IPS-18c (cell line): ENCODE data around the gene MAGI1.

Source experiments
- H3K4me3 ChIP-seq: 2 replicates; pipeline ENCODE4 v1.7.0; 2013; ENCODE audit warnings: low read depth, mild to moderate bottlenecking, low read length, moderate library complexity; ENCODE audit not compliant: insufficient read depth
- H3K9me3 ChIP-seq: one replicate; pipeline ENCODE4 v1.6.1; 2013; ENCODE audit warnings: mild to moderate bottlenecking, low read length, moderate library complexity; ENCODE audit not compliant: control insufficient read depth, insufficient read depth

MAGI1 gene

DNA sequence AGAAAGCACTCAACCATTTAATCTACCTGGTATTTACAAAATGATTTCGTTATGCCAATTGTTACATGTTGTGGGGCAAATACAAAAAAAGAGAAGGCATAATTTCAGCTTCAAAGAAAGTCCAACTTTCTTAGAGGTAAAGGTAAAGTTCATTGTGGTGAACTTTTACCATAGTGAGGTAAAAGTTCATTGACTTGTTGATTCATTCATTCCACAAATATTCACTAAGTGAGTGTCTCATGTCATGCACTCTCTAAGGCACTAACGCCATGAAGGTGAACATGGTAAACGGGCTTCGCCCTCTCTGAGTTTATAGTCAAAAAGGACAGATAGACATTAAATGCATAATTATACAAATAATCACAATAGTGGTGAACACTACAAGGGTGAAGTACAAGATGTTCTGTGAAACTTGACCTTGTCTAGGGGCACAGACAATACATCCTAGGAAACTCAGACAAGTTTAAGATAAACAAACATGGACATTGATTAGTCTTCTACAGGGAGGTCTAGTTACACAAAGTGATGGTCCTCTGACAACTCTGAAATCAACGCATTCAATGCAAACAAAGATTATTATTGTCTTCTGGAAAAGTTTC lies 378.6 kb downstream of the MAGI1 start:
- Histone ChIP-seq H3K9me3 (no peaks in the 10 kb centered on the region), H3K4me3 (no peak overlapping the region)

DNA sequence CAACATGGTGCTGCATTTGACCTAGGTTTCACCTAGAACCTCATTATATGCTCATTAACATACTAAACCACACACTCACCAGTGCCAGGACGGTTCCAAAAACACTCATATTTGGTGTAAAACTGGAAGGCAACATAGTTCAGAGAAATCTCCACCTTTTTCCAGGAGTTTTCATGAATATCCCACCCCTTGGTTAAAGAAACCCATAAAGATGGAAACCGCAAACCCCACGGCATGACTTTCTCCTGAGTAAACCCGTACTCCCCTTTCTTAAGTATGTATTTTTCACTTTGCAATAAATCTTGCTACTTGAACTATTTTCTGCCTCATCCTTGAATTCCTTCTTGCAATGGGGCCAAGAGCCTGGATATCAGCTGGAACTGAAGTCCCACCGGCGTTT lies 379.3 kb downstream of the MAGI1 start:
- H3K9me3 ChIP-seq: no peaks in the 10 kb centered on the region
- no peak overlapping the region for H3K4me3 ChIP-seq

DNA sequence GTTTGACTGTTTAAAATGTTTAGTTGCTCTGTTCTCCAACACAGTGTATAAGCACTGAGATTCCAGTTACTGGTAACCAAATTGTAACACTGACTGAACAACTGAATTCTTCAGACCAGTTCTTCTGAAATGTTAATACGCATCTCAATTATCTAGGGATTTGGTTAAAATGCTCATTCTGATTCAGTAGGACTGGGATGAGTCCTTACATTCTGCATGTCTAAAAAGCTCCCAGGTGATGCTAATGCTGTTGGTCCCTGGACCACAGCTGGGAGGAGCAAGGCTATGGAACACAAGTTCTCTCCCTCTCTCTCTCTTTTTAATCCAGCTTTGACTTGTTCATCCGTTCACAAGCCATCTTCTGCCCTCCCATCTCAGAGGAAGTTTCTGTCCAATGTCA lies 380.3 kb downstream of the MAGI1 start:
- Histone ChIP-seq H3K9me3 (no peaks in the 10 kb centered on the region), H3K4me3 (no peak overlapping the region)

DNA sequence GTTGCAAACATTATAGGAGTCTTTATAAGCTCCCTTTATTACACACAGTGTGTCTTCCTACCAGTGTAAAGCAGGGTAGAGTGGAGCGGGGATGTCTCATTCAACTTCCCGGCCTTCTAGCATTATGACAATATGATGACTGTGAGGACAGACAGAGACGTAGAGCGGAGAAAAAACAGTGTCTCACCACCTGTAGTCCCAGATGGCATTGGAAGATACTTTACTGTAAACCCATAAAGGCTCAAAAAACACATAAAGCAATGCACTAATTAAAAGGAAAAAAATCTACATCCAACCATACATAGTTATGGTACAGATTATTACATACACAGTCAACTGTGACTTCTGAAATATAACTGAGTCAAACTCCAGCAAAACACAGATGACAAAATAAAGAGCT lies 383.7 kb downstream of the MAGI1 start:
- H3K4me3 ChIP-seq: no peak overlapping the region
- H3K9me3 ChIP-seq: no peaks in the 10 kb centered on the region

DNA sequence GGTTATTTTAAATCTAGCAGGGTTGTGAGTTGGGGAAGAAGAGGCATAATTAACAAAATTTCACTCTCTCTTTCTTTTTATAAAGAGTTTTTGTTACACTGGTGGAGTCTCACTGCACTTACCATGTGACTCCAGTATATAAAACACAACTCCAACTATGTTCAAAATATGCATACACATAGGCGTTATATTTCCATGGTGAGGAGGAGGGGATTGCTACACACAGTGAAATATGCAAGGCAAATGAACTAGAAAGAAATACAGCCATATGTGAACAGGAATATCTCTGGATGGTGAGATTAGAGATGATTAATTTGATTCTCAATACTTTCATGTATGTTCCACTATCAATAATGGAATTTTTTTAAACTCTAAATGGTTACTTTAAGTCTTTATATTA lies 385.0 kb downstream of the MAGI1 start:
- no peak overlapping the region for H3K4me3 ChIP-seq
- no peaks in the 10 kb centered on the region for H3K9me3 ChIP-seq

DNA sequence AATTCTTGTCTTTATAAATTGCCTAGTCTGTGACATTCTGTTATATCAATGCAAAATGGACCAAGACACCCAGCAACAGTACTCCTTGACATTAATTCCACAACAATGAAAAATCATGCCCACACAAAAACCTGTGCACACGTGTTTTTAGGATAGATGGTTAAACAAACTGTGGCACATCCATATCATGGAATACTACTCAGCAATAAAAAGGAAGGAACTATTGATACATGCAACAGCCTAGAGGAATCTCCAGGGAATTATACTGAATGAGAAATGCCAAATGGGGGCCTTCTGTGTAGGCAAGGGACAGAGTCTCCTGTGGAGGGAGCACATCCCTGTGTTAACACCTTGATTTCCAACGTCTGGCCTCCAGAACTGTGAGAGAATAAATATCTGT lies 388.5 kb downstream of the MAGI1 start:
- no peak overlapping the region for H3K4me3 ChIP-seq
- no peaks in the 10 kb centered on the region for H3K9me3 ChIP-seq

DNA sequence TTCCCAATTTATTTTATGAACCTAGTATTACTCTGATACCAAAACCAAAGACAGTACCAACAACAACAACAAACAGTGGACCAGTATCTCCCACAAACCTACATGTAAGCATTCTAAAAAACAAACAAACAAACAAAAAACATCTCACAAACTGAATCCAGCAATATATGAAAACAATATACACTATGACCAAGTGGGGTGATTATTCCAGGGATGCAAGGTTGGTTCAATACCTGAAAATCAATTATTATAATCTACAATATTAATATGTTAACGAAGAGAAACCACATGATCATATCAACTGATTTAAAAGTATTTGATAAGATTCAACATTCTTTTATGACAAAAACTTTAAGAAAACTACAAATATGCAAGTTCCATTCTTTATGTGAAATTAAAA lies 391.3 kb downstream of the MAGI1 start:
- H3K4me3 ChIP-seq: no peak overlapping the region
- no peaks in the 10 kb centered on the region for H3K9me3 ChIP-seq

DNA sequence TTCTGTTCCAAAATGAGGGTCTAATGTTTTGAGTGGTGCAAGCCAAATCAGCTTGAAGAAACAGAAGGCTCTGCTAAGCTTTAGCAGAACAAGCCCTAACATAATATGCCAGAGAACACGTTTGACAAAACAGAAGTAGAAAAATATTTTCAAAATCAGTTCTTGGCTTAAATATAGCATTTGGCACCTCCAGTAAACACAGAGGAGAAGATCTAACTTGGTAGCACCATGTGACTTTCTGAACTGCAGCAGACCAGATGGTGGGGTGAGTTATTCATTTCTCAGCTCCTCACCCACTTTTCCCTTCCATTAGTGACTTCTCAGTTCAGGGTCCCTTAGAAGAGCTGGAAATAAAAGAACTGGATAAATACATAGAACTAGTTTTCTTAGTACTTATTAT lies 395.8 kb downstream of the MAGI1 start:
- no peak overlapping the region for H3K4me3 ChIP-seq
- H3K9me3 ChIP-seq: no peaks in the 10 kb centered on the region

DNA sequence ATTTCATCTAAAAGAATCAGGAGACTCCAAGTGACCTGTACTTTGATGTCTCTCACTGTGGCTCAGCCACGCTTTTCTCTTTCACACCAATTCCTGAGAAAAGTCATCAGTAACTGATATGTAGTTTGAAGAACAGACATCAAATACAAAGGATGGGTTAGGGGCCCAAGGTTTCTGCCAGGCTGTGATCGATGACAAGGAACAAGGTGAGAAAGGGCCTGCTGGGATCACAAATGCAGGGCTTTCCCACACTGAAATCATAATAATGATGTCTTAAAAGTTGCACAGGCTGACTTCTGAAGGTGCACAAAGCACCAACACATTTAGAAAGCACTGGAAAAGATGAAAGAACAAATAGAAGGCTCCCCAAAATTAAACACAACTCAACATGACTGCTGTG lies 396.9 kb downstream of the MAGI1 start:
- H3K4me3 ChIP-seq: no peak overlapping the region
- H3K9me3 ChIP-seq: no peaks in the 10 kb centered on the region

DNA sequence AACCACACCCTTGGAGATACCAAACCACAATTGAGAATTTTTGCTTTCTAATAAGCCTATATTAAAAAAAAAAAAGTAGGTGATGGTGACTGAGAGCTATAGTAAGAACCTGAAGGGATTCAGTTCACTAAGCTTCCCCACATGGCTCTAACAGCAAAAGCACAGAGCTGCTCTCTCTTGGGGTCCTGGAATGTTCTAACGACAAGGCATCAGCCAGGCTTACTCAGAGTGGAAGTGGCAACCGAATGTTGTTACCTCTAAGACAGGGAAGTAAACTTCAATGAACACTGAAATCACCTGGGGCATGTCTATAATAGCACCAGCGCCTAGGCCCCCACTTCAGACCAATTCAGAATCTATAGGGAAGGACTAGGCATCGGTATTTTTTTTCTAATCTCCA lies 397.7 kb downstream of the MAGI1 start:
- H3K4me3 ChIP-seq: no peak overlapping the region
- no peaks in the 10 kb centered on the region for H3K9me3 ChIP-seq

DNA sequence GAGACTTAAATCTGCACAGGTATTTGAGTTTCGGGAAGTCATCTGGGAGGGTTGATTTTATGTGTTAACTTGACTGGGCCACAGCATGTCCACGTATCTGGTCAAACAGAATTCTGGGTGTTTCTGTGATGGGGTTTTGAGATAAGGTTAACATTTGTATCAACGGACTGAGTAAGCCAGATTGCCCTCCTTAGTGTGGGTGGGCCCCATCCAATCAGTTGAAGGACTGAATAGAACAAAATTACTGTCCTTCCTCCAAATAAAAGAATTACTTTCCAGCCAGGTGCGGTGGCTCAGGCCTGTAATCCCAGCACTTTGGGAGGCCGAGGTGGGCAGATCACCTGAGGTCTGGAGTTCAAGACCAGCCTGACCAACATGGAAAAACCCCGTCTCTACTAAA lies 399.3 kb downstream of the MAGI1 start:
- Histone ChIP-seq H3K9me3 (no peaks in the 10 kb centered on the region), H3K4me3 (no peak overlapping the region)

DNA sequence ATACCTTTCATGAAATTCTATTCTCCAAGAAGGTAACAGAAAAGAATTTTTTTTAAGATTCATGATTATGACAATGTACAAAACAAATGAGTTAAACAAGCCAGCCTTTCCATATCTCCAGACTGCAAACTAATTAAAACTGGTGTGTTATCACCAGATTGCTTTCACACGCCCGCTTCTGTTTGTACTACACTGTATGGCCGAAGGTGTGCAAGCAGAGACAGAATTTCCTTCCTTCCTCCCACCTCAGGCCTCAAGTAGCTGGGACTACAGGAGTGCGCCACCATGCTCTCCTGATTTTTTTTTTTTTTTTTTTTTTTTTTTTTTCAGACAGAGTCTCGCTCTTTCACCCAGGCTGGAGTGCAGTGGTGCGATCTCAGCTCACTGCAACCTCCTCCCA lies 400.4 kb downstream of the MAGI1 start:
- H3K4me3 ChIP-seq: no peak overlapping the region
- no peaks in the 10 kb centered on the region for H3K9me3 ChIP-seq

DNA sequence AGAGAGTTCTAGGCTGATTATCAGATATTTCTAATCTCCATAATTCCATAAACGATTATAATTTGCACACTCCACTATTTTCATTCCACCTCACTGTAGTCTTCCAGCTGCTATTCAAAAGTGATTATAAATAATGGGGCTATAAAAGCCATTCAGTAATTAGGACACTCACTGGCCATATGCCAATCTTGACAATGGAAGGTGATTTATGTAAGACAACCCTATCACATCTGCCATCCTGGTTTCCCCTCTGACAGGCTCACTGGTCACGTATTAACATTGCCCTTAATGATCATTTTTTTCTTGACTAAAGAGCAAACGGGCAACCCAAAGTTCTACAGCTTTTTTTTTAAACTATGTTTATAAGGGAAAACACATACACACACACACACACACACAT lies 402.4 kb downstream of the MAGI1 start:
- no peak overlapping the region for H3K4me3 ChIP-seq
- no peaks in the 10 kb centered on the region for H3K9me3 ChIP-seq

DNA sequence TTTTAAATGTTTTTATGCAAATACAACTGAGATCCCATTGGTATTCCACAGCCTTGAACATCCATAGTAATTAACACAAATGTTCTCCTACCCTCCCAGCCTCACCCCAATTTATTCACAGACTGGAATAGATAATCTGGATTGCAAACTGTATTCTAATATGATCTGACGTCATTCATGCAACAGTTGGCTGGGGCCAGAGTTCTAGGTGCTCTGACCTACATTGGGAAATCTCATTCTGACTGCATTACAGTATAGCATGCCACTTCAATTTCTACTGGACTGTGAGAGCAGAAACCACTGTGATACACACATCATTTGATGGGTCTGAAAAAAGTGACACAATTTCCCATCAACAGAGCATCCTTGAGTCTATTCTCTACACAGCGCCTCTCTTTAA lies 403.1 kb downstream of the MAGI1 start:
- Histone ChIP-seq H3K9me3 (no peaks in the 10 kb centered on the region), H3K4me3 (no peak overlapping the region)

DNA sequence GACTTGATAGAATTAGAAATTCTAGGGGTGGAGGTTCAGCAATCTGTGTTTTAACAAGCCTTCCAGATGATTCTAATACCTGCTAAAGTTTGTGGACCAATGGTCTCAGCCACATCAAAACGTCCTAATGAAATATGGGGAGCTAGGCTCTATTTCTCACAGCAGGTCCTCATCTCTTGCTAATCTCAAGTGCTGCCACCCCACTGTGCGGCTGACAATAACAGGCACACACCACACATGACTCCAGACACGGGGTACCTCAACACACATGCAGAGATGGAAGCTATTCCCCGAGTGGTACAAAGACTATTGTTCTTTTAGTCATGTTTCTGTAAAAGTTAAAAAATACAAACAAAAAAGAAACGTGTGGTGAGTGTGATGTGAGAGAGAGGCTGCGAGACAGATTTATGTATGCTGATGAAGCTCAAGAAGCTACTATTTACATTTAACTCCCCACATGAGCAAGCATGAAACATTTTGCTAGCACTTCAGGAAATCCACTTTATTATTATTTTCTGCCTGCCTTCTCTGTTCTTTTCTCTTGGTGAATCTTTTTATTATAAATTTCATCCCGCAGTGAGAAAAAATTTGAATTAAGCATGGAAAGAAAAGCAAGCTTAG lies 405.6 kb downstream of the MAGI1 start:
- Histone ChIP-seq H3K4me3 (no peak overlapping the region), H3K9me3 (no peaks in the 10 kb centered on the region)

DNA sequence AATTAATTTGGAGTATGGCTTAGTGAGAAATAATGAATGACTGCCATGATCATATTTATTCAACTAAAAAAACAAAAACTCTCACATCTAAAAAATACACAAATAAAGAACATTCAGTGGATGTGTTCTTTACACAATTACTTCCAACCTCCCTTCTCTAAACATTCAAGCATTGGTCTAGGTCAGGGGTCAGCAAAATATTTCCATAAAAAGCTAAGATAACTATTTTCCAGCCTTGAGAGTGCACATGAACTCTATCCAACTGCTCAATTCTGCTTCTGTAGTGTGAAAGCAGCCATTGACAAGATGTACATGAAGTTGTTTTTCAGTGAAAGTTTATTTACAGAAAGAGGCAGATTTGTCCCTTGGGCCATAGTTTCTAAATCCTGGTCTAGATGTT lies 406.3 kb downstream of the MAGI1 start:
- Histone ChIP-seq H3K4me3 (no peak overlapping the region), H3K9me3 (no peaks in the 10 kb centered on the region)

DNA sequence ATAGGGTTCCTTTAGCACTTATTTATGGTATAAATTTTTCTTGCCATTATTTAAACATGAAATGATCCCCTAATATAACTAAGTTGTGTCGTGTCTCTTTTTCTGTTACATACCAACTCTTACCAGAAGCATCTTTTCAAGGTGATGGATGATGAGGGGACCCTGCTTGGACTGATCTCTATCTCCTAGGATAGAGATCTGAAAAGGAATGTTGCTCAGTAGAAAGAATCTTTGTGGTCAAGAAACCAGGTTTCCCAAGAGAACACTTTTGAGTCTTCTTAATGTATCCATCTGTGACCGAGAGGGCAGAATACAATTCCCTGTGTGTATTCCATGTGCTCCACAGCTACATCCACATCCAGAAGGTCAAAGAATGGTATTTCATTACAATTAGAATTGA lies 409.7 kb downstream of the MAGI1 start:
- Histone ChIP-seq H3K4me3 (no peak overlapping the region), H3K9me3 (no peaks in the 10 kb centered on the region)

DNA sequence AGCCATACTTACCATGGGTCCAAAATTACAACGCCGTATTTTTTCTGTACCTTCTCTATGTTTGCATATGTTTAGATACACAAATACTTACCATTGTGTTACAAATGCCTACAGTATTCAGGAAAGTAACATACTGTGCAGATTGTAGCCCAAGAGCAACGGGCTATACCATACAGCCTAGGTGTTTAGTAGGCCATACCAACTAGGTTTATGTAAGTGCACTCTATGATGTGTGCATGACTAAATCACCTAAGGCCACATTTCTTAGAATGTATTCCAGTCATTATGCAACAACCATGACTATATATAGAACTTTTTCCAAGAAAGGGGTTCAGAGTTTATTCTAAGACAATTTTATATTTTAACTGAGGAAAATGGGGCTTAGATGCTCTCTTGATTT lies 411.7 kb downstream of the MAGI1 start:
- Histone ChIP-seq H3K9me3 (no peaks in the 10 kb centered on the region), H3K4me3 (no peak overlapping the region)

DNA sequence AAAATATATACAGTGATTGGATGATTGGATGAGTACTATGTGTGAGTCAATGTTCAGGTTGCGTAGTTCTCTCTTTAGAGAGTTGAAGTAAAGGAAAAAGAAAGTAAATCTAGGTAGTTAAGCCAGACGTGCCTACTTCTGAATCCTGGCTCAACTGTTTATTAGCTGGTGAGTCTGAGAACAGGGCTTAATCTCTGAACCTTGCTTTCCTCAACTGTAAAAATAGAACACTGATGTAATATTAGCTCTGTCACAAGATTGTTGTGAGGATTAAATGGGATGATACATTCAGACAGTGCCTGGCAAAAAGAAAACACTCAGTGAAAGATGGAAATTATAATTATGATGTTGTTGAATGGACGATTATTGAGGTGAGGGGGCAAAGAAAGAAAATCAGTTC lies 413.4 kb downstream of the MAGI1 start:
- H3K4me3 ChIP-seq: no peak overlapping the region
- no peaks in the 10 kb centered on the region for H3K9me3 ChIP-seq
